Prostate gland (tissue), 2 donors: ENCODE measurements around the gene ATP6V0D1.

Experiments
- POLR2A ChIP-seq: fragments of 450-650 bp; IDR thresholded peaks from one replicate; pipeline ENCODE4 v1.6.1; 2016; ENCODE audit warnings: antibody characterized with exemption, mild to moderate bottlenecking
- POLR2AphosphoS5 ChIP-seq: sonication (generic); formaldehyde crosslinking; IDR thresholded peaks from one replicate; pipeline ENCODE4 v1.6.1; 2017; ENCODE audit warnings: antibody characterized with exemption
- TF ChIP-seq, protein P1 (sequence below), 4 experiments: fragments of 200-600 bp in 2 of 4; fragments of 450-650 bp in 2 of 4; sonication (generic) in 2 of 4; IDR thresholded peaks; 1 replicate in 3 of 4; 2 replicates in 1 of 4; pipeline ENCODE4 v1.5.1; 2016 to 2019; ENCODE audit warnings: antibody characterized with exemption in 4 of 4, mild to moderate bottlenecking in 2 of 4, moderate library complexity in 2 of 4

DNA sequence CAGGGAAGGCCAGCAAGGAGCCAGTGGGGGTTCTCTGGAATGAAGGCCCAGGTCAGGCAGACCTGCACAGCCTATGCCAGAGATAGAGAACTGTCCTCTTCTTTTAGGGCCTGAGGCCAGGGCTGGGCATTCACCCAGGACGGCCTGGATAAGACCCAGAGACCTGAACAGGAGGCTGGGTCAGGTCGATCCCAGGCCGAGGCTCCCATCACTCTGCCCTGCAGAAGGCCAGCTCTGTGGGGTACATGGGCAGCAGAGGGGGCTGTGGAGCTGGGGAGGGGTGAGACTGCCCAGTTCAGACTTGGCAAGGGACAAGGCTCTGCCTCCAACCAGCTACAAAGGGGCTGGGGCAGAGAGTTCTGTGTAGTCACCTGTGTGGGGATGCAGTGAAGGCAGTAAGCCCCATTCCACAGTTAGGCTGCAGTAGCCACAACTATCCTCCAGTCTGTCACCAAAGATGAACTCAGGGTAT lies 35.5 kb downstream of the ATP6V0D1 start:
- TF ChIP-seq, protein P1, sequence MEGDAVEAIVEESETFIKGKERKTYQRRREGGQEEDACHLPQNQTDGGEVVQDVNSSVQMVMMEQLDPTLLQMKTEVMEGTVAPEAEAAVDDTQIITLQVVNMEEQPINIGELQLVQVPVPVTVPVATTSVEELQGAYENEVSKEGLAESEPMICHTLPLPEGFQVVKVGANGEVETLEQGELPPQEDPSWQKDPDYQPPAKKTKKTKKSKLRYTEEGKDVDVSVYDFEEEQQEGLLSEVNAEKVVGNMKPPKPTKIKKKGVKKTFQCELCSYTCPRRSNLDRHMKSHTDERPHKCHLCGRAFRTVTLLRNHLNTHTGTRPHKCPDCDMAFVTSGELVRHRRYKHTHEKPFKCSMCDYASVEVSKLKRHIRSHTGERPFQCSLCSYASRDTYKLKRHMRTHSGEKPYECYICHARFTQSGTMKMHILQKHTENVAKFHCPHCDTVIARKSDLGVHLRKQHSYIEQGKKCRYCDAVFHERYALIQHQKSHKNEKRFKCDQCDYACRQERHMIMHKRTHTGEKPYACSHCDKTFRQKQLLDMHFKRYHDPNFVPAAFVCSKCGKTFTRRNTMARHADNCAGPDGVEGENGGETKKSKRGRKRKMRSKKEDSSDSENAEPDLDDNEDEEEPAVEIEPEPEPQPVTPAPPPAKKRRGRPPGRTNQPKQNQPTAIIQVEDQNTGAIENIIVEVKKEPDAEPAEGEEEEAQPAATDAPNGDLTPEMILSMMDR (IDR thresholded peaks at IDR 0.05): no peak
- TF ChIP-seq POLR2AphosphoS5 (no peak), POLR2A (no peak)
